IMR-90 (cell line): ENCODE data around the gene ADIRF. TPM values are rescaled to one million over a fixed set of nuclear protein-coding genes. Genes with fewer than 3 reads are reported as not detected.

Source experiments
- MAFK ChIP-seq: IDR thresholded peaks from 2 replicates; pipeline ENCODE4 v1.6.1; 2012; ENCODE audit warnings: low read depth, low read length, improper control_type of control experiment
- RAD21 ChIP-seq: IDR thresholded peaks from 2 replicates; pipeline ENCODE4 v1.6.1; 2012; ENCODE audit warnings: low read length, improper control_type of control experiment
- RFX5 ChIP-seq: IDR thresholded peaks from 2 replicates; pipeline ENCODE4 v1.8.0; 2012; ENCODE audit warnings: low read depth, mild to moderate bottlenecking, low read length, moderate library complexity
- polyA plus RNA-seq, 3 experiments: library from polyadenylated mRNA; depleted of rRNA; stranded (reverse); fragments of >200 nt; gene quantifications; 2 replicates each; pipeline ENCODE4 v1.2.3, GENCODE V29; 2012; ENCODE audit warnings: low replicate concordance in 1 of 3
- total RNA-seq: library from RNA; depleted of rRNA; stranded (reverse); fragments of >200 nt; gene quantifications from 2 replicates; pipeline ENCODE4 v1.2.3, GENCODE V29; 2012
- TF ChIP-seq, protein P1 (sequence below): conservative IDR thresholded peaks from 2 replicates; pipeline ENCODE4 v1.5.1; 2012; ENCODE audit warnings: mild to moderate bottlenecking, low read depth, low read length, improper control_type of control experiment

Gene ADIRF
- total and polyA plus RNA-seq, 2 of the 4 experiments (the other 2 are of a cell fraction): 2.3 to 7.2 TPM

DNA sequence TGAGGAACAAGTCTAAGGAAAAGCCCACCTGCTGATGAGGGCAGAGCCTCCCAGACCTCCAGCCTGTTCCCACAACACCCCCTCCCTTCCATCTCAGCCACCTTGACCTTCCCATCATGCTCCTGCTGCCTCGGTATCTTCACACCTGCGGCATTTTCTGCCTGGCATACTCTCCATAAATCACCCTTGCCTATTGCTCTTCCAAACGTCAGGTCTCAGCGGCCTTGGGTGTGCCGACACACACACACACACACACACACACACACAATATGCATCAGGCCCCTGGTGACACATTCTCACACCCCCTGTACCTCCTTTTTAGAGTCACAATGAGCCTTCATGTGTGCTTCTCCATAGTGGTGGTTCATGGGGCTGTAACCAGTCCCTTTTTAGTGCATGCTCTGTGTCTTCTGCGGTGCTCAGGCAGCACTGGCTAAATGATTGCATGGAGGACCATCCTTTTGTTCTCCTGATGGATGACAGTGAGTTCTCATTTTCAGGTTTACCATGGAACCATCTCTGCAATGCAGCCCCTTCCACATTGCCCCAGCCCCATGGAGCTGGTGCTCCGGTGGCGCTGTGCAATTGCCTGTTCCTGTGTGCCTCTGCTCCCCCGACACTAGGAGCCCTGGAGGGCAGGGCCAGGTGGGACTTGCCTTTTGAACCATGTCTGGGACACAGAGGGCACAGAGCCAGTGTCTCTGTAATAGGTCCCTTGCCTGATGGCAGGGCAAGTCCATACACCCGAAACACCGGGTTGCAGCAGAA lies 4.5 kb downstream of the ADIRF start (continued):
- no peak for TF ChIP-seq MAFK
- no peak for TF ChIP-seq RAD21
- TF ChIP-seq, protein P1, sequence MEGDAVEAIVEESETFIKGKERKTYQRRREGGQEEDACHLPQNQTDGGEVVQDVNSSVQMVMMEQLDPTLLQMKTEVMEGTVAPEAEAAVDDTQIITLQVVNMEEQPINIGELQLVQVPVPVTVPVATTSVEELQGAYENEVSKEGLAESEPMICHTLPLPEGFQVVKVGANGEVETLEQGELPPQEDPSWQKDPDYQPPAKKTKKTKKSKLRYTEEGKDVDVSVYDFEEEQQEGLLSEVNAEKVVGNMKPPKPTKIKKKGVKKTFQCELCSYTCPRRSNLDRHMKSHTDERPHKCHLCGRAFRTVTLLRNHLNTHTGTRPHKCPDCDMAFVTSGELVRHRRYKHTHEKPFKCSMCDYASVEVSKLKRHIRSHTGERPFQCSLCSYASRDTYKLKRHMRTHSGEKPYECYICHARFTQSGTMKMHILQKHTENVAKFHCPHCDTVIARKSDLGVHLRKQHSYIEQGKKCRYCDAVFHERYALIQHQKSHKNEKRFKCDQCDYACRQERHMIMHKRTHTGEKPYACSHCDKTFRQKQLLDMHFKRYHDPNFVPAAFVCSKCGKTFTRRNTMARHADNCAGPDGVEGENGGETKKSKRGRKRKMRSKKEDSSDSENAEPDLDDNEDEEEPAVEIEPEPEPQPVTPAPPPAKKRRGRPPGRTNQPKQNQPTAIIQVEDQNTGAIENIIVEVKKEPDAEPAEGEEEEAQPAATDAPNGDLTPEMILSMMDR: no peak
- TF ChIP-seq RFX5: no peak
